HG02642 (cell line): ENCODE measurements around the gene HINT3.
"Not testable (repeated sequence)": the region's sequence is repeated elsewhere in the genome, so short reads cannot be mapped to it uniquely, and the experiment has no call there.

ENCODE experiments used
- ATAC-seq: cut with Tn5 transposase; IDR thresholded peaks from one replicate; pipeline ENCODE4 v1.9.1; 2021; ENCODE audit warnings: mild to moderate bottlenecking; ENCODE audit not compliant: unreplicated experiment, poor library complexity

Gene HINT3

GRCh38 chr6:125956506-125957390 lies at the start of gene HINT3:
TSS of gene HINT3 (plus strand) at chr6:125956770. CDS start at chr6:125956978, 208 bp downstream.
- ATAC-seq = peak; percentile 92

GRCh38 chr6:125910527-125910926 lies 46.0 kb upstream of the HINT3 start:
- peak; percentile 98 for ATAC-seq

GRCh38 chr6:125911051-125911451 lies 45.5 kb upstream of the HINT3 start:
- ATAC-seq = not testable (repeated sequence)

- not testable (repeated sequence) for ATAC-seq
Measured at GRCh38 chr6:125912430-125912829, 44.1 kb upstream of the HINT3 start.

- no peak for ATAC-seq
Measured at GRCh38 chr6:125913145-125913544, 43.4 kb upstream of the HINT3 start.

- ATAC-seq = no peak
Measured at GRCh38 chr6:125913864-125914351, 42.7 kb upstream of the HINT3 start.

- ATAC-seq = no peak
Measured at GRCh38 chr6:125918230-125918629, 38.3 kb upstream of the HINT3 start.

- ATAC-seq = peak; percentile 98
Measured at GRCh38 chr6:125918681-125919566, 37.6 kb upstream of the HINT3 start.

GRCh38 chr6:125919618-125920017 lies 37.0 kb upstream of the HINT3 start:
- ATAC-seq = peak; percentile 11

- ATAC-seq = no peak
Measured at GRCh38 chr6:125922322-125922860, 34.2 kb upstream of the HINT3 start.

GRCh38 chr6:125923366-125923877 lies 33.1 kb upstream of the HINT3 start:
- ATAC-seq = no peak

GRCh38 chr6:125924169-125924568 lies 32.4 kb upstream of the HINT3 start:
- ATAC-seq = no peak

GRCh38 chr6:125924697-125925358 lies 31.7 kb upstream of the HINT3 start:
- no peak for ATAC-seq

- ATAC-seq = no peak
Measured at GRCh38 chr6:125926711-125927110, 29.9 kb upstream of the HINT3 start.

- ATAC-seq = no peak
Measured at GRCh38 chr6:125927761-125928160, 28.8 kb upstream of the HINT3 start.

GRCh38 chr6:125930765-125931418 lies 25.7 kb upstream of the HINT3 start:
- ATAC-seq = no peak

GRCh38 chr6:125931733-125932450 lies 24.7 kb upstream of the HINT3 start:
- ATAC-seq = peak; percentile 76

GRCh38 chr6:125932451-125932795 lies 24.1 kb upstream of the HINT3 start:
- no peak for ATAC-seq

GRCh38 chr6:125935520-125935919 lies 21.1 kb upstream of the HINT3 start:
- not testable (repeated sequence) for ATAC-seq
